A549 (cell line): Measurements from ENCODE around the gene SELENBP1. TPM values are rescaled to one million over a fixed set of nuclear protein-coding genes. Genes with fewer than 3 reads are reported as not detected.

Experiments
- ATAC-seq, 2 experiments: fragments of 200-7000 bp in 1 of 2; fragments of >200 bp in 1 of 2; cut with Nextera tagmentation in 1 of 2; cut with Tn5 transposase in 1 of 2; 3 replicates each; pipeline versions ENCODE4 v1.8.0 to v1.9.1; 2018 to 2020; ENCODE audit warnings: mild to moderate bottlenecking in 1 of 2, moderate library complexity in 1 of 2
- CTCF ChIA-PET: fragments of 300-600 bp; sonication (Branson Sonifier 250); formaldehyde crosslinking; extraction: SDS; loops from one replicate; lab custom pipeline; 2021; ENCODE audit warnings: antibody characterized with exemption, inconsistent platforms; lab: Yijun Ruan, JAX
- POLR2A ChIA-PET: fragments of 350-600 bp; formaldehyde crosslinking; extraction: SDS; loops from one replicate; lab custom pipeline; 2021; ENCODE audit warnings: antibody characterized with exemption, inconsistent platforms; lab: Yijun Ruan, JAX
- DNase-seq, 2 experiments: peaks; one replicate each; pipeline versions ENCODE4 v3.0.0 to v3.0.0-alpha.2; 2011 to 2016; ENCODE audit warnings: low read depth in 1 of 2, low spot score in 1 of 2
- FAIRE-seq: peaks from 2 replicates; lab custom pipeline; 2011; peaks lifted over from hg19 to GRCh38; lab: Jason Lieb, UNC
- H3K27ac ChIP-seq, 2 experiments: fragments of >200 bp; sonication (Bioruptor Twin); formaldehyde crosslinking; 3 replicates each; pipeline ENCODE4 v1.5.1; 2016 to 2017
- H3K4me1 ChIP-seq: fragments of >200 bp; sonication (Bioruptor Twin); formaldehyde crosslinking; 3 replicates; pipeline ENCODE4 v1.6.1; 2016
- H3K4me2 ChIP-seq: fragments of >200 bp; sonication (Bioruptor Twin); formaldehyde crosslinking; 3 replicates; pipeline ENCODE4 v1.6.1; 2016
- H3K4me3 ChIP-seq: fragments of >200 bp; sonication (Bioruptor Twin); formaldehyde crosslinking; 3 replicates; pipeline ENCODE4 v1.5.1; 2016
- H3K9me3 ChIP-seq: fragments of >200 bp; sonication (Bioruptor Twin); formaldehyde crosslinking; 3 replicates; pipeline ENCODE4 v1.6.1; 2016
- BCL3 ChIP-seq: fragments of >200 bp; sonication (Bioruptor Twin); formaldehyde crosslinking; IDR thresholded peaks from 3 replicates; pipeline ENCODE4 v1.6.1; 2016
- BHLHE40 ChIP-seq: IDR thresholded peaks from 2 replicates; pipeline ENCODE4 v1.6.1; 2012; ENCODE audit warnings: low read depth, low read length, inconsistent platforms
- CBX2 ChIP-seq: fragments of 200-600 bp; sonication (generic); IDR thresholded peaks from 2 replicates; pipeline ENCODE4 v1.6.1; 2016; ENCODE audit warnings: low read depth, mild to moderate bottlenecking, borderline replicate concordance
- CBX8 ChIP-seq: fragments of 200-600 bp; sonication (generic); IDR thresholded peaks from 2 replicates; pipeline ENCODE4 v1.6.1; 2016
- CEBPB ChIP-seq, 2 experiments: fragments of >200 bp in 1 of 2; sonication (Bioruptor Twin) in 1 of 2; formaldehyde crosslinking in 1 of 2; IDR thresholded peaks; 2 replicates each; pipeline ENCODE4 v1.6.1; 2012 to 2016
- CHD4 ChIP-seq: fragments of 200-600 bp; sonication (generic); IDR thresholded peaks from 2 replicates; pipeline ENCODE4 v1.6.1; 2016; ENCODE audit warnings: antibody characterized with exemption, mild to moderate bottlenecking, borderline replicate concordance
- CTCF ChIP-seq: fragments of >200 bp; sonication (Bioruptor Twin); formaldehyde crosslinking; IDR thresholded peaks from 3 replicates; pipeline ENCODE4 v1.5.1; 2016
- EHF ChIP-seq: fragments of 250-450 bp; sonication (Bioruptor Pico); IDR thresholded peaks from 2 replicates; pipeline ENCODE4 v1.5.0; 2020; ENCODE audit warnings: mild to moderate bottlenecking
- EP300 ChIP-seq, 2 experiments: fragments of >200 bp; sonication (Bioruptor Twin); formaldehyde crosslinking; IDR thresholded peaks; 2 replicates in 1 of 2; 3 replicates in 1 of 2; pipeline ENCODE4 v1.6.1; 2016 to 2017
- ESRRA ChIP-seq: fragments of 150-350 bp; IDR thresholded peaks from 2 replicates; pipeline ENCODE4 v1.6.1; 2014; ENCODE audit warnings: mild to moderate bottlenecking, low read length, borderline replicate concordance
- FOSL2 ChIP-seq, 2 experiments: fragments of 450-650 bp in 1 of 2; fragments of >200 bp in 1 of 2; sonication (Bioruptor Twin) in 1 of 2; formaldehyde crosslinking; IDR thresholded peaks; 2 replicates each; pipeline versions ENCODE4 v1.5.0 to v1.6.1; 2016 to 2020; ENCODE audit warnings: mild to moderate bottlenecking in 1 of 2, moderate library complexity in 1 of 2
- GATA3 ChIP-seq: IDR thresholded peaks from 2 replicates; pipeline ENCODE4 v1.6.1; 2012; ENCODE audit warnings: borderline replicate concordance
- HDAC2 ChIP-seq: fragments of 200-600 bp; sonication (generic); IDR thresholded peaks from 2 replicates; pipeline ENCODE4 v1.6.1; 2016
- HOXB13 ChIP-seq: fragments of 250-450 bp; sonication (Bioruptor Pico); IDR thresholded peaks from 2 replicates; pipeline ENCODE4 v1.5.0; 2020; ENCODE audit warnings: low read depth, mild to moderate bottlenecking, moderate library complexity
- HOXB5 ChIP-seq: fragments of 250-450 bp; sonication (Bioruptor Pico); IDR thresholded peaks from 2 replicates; pipeline ENCODE4 v1.5.0; 2020; ENCODE audit warnings: mild to moderate bottlenecking, moderate library complexity
- JUN ChIP-seq, 2 experiments: fragments of >200 bp; sonication (Bioruptor Twin); formaldehyde crosslinking; IDR thresholded peaks; 2 replicates in 1 of 2; 3 replicates in 1 of 2; pipeline ENCODE4 v1.6.1; 2016 to 2017
- KDM1A ChIP-seq: fragments of 200-600 bp; sonication (generic); IDR thresholded peaks from 2 replicates; pipeline ENCODE4 v1.6.1; 2016; ENCODE audit warnings: low read depth, mild to moderate bottlenecking
- KDM5A ChIP-seq: fragments of 200-600 bp; sonication (generic); IDR thresholded peaks from 2 replicates; pipeline ENCODE4 v1.6.1; 2016; ENCODE audit warnings: antibody characterized with exemption, mild to moderate bottlenecking
- MAX ChIP-seq: IDR thresholded peaks from 2 replicates; pipeline ENCODE4 v1.6.1; 2012
- MAZ ChIP-seq: fragments of 150-350 bp; IDR thresholded peaks from 2 replicates; pipeline ENCODE4 v1.6.1; 2014; ENCODE audit warnings: antibody characterized with exemption, low read depth, low read length, borderline replicate concordance
- PHF8 ChIP-seq: fragments of 200-600 bp; sonication (generic); IDR thresholded peaks from 2 replicates; pipeline ENCODE4 v1.6.1; 2016; ENCODE audit warnings: low read depth, mild to moderate bottlenecking, antibody characterized with exemption, moderate library complexity, borderline replicate concordance
- POLR2AphosphoS2 ChIP-seq: conservative IDR thresholded peaks from 2 replicates; pipeline ENCODE4 v1.6.1; 2012; ENCODE audit warnings: low read length, improper control_type of control experiment, inconsistent platforms
- RCOR1 ChIP-seq: fragments of 150-350 bp; IDR thresholded peaks from 2 replicates; pipeline ENCODE4 v1.6.1; 2014; ENCODE audit warnings: antibody characterized with exemption, low read length, low read depth
- RFX5 ChIP-seq: fragments of 450-650 bp; IDR thresholded peaks from 2 replicates; pipeline ENCODE4 v1.7.1; 2014; ENCODE audit warnings: antibody characterized with exemption, mild to moderate bottlenecking, moderate library complexity
- SREBF2 ChIP-seq: fragments of 450-650 bp; IDR thresholded peaks from 2 replicates; pipeline ENCODE4 v1.6.1; 2014; ENCODE audit warnings: mild to moderate bottlenecking, moderate library complexity
- ZC3H11A ChIP-seq: fragments of 450-650 bp; IDR thresholded peaks from 2 replicates; pipeline ENCODE4 v1.6.1; 2014; ENCODE audit warnings: antibody characterized with exemption, mild to moderate bottlenecking
- ZSCAN20 ChIP-seq: fragments of 250-450 bp; sonication (Bioruptor Pico); IDR thresholded peaks from 2 replicates; pipeline ENCODE4 v1.8.0; 2022; ENCODE audit warnings: mild to moderate bottlenecking, moderate library complexity
- WGBS: methylation state at CpG from one replicate; pipeline ENCODE4 v1.1.6; 2017; ENCODE audit errors: missing lambda C conversion rate; 5-methylcytosine and 5-hydroxymethylcytosine counted together
- polyA plus RNA-seq, 4 experiments: library from polyadenylated mRNA; depleted of rRNA in 3 of 4; stranded (reverse); fragments of >200 nt; fragmentation: RNase III in 1 of 4; extraction: RNeasy Plus Mini Kit Qiagen cat#74134 plus additional on column Dnase treatment in 1 of 4; gene quantifications; 2 replicates in 3 of 4; 3 replicates in 1 of 4; pipeline ENCODE4 v1.2.3, GENCODE V29; 2011 to 2017
- TF ChIP-seq, protein P1 (sequence below): IDR thresholded peaks from 2 replicates; pipeline ENCODE4 v1.6.1; 2012; ENCODE audit warnings: low read depth, borderline replicate concordance

SELENBP1 gene
- polyA plus RNA-seq, 2 of the 4 experiments (the other 2 are of a cell fraction): 12.8 to 28.6 TPM

- ATAC-seq (peak in 1 of 2 experiments; percentile 61; a peak in 2 of 6 replicates), FAIRE-seq (no peak), DNase-seq (no peak)
- ChIA-PET POLR2A (interaction anchor here (2.0 kb wide), 1 partner anchor 52 kb away, joined by 9 read pairs; the partner anchor contains the start of gene PSMB4), CTCF (interaction anchor here (0.9 to 1.5 kb wide), 4 partner anchors 11 to 489 kb away, joined by 3 to 4 read pairs (median 4); partner anchors contain the start of gene PSMB4)
- H3K4me2 ChIP-seq: peak overlapping the region; percentile 80
- H3K4me1 ChIP-seq: peaks cover 16% of the 10 kb centered on the region
- H3K9me3 ChIP-seq: peaks cover 10% of the 10 kb centered on the region; the same call in 2 of the 3 replicates
- no peak for TF ChIP-seq ZSCAN20 (CRISPR knock-in tag)
- no peak for TF ChIP-seq CBX2
- no peak for TF ChIP-seq POLR2AphosphoS2
- no peak for TF ChIP-seq ZC3H11A
- no peak for TF ChIP-seq CBX8
- no peak for TF ChIP-seq SREBF2
- no peak for TF ChIP-seq MAZ
- TF ChIP-seq HOXB5 (CRISPR knock-in tag): no peak
- no peak for TF ChIP-seq CTCF
- TF ChIP-seq RCOR1: no peak
- no peak for TF ChIP-seq GATA3
- TF ChIP-seq CHD4: no peak
- TF ChIP-seq ESRRA: no peak
- TF ChIP-seq KDM1A: no peak
- no peak for TF ChIP-seq HDAC2
- TF ChIP-seq EP300 (IDR thresholded peaks at IDR 0.05): no peak
- TF ChIP-seq CEBPB (IDR thresholded peaks at IDR 0.05): no peak
- TF ChIP-seq FOSL2 (IDR thresholded peaks at IDR 0.05): no peak
- TF ChIP-seq FOSL2 (CRISPR knock-in tag; IDR thresholded peaks at IDR 0.05): no peak
- TF ChIP-seq HOXB13 (CRISPR knock-in tag): no peak
- H3K27ac ChIP-seq: peak overlapping the region; percentile 70 to 91
- peak overlapping the region; percentile 65 for H3K4me3 ChIP-seq
- WGBS: 29% methylated on average over 12 of the region's 12 CpGs
These were observed 24.8 kb downstream of the SELENBP1 start for GRCh38 chr1:151347523-151348246.

DNA sequence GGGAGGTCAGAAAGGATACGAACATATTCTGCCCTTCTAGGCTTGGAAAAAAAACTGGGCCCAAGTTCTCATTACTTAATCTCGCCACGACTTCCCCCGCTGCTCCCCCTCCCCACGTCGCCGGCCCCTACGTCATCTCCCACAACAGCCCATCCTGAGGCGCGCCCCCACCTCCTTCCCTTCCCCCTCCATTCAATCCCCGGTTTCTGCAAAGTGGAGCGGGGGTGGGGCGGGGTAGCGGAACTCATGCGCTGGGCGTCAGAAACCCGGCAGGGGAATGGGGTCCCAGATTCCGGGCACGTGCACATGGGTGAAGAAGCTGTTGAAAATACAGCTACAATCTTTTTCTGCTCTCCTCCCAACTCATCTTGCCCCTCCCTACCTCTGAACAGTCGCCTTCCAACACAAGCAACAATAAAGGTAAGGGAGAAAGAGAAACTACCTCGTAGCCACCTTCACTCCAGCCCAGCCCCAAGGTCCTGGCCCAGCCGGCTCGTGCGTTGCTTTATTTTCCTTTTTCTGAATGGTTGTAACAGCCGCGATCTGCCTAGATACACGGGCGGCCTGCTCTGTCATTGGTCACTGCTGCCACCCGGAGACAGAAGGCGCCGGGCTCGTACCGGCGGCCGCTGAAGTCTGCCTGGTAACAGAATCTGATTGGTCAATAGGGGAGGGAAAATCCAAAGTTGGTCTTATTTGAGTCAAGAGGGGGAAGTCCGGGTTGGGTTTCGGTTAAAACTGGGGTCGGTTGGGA, 25.6 kb downstream of the SELENBP1 start, which contains the start of gene RFX5:
RFX5 (minus strand) TSS at position 484 of the 754 bp plus-strand sequence. CDS start 932 bp downstream, outside the sequence.
- 2% methylated on average over 33 of the region's 38 CpGs for WGBS
- peaks cover 3% of the 10 kb centered on the region; the same call in 2 of the 3 replicates for H3K9me3 ChIP-seq
- peak; percentile 97 to 99 for DNase-seq
- POLR2A ChIA-PET: interaction anchor here (2.0 kb wide), 1 partner anchor 52 kb away, joined by 9 read pairs; the partner anchor contains the start of gene PSMB4
- H3K4me2 ChIP-seq: peak within 1 kb of the TSS; percentile 93
- ATAC-seq: peak; percentile 97 to 99
- peak; percentile 56 for FAIRE-seq
- H3K4me3 ChIP-seq: peak within 1 kb of the TSS; percentile 65
- peaks cover 16% of the 10 kb centered on the region for H3K4me1 ChIP-seq
- H3K27ac ChIP-seq: peak within 1 kb of the TSS; percentile 89 to 91
- CTCF ChIA-PET: interaction anchor here (0.9 to 1.5 kb wide), 3 partner anchors 12 to 489 kb away, joined by 3 to 4 read pairs (median 4); partner anchors contain the start of gene PSMB4
- TF ChIP-seq MAX (peak; percentile 95), BHLHE40 (peak; percentile 41), JUN (IDR thresholded peaks at IDR 0.05) (no peak), HOXB13 (CRISPR knock-in tag) (peak; percentile 69), KDM5A (no peak), EHF (CRISPR knock-in tag) (no peak), HOXB5 (CRISPR knock-in tag) (no peak), PHF8 (peak; percentile 73), CBX2 (no peak), CTCF (no peak), ZC3H11A (no peak), KDM1A (no peak), BCL3 (0 out of 3 replicates have a peak, but pooled peaks have one; percentile 57), RFX5 (peak; percentile 100)
- TF ChIP-seq, protein P1, sequence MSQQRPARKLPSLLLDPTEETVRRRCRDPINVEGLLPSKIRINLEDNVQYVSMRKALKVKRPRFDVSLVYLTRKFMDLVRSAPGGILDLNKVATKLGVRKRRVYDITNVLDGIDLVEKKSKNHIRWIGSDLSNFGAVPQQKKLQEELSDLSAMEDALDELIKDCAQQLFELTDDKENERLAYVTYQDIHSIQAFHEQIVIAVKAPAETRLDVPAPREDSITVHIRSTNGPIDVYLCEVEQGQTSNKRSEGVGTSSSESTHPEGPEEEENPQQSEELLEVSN: peak; percentile 77
